Retinal pigment epithelial cell (primary cell): ENCODE data around the gene LAMB3.

ENCODE experiments used
- DNase-seq: peaks from one replicate; pipeline ENCODE4 v3.0.0-alpha.2; 2010; ENCODE audit warnings: low read depth
- H3K4me3 ChIP-seq: 2 replicates; pipeline ENCODE4 v1.5.1; 2011; ENCODE audit warnings: mild to moderate bottlenecking, low read length, control low read depth, moderate library complexity
- CTCF ChIP-seq: conservative IDR thresholded peaks from 2 replicates; pipeline ENCODE4 v1.5.1; 2011; ENCODE audit warnings: low read depth, low read length, control low read depth, inconsistent platforms

Gene LAMB3

DNA sequence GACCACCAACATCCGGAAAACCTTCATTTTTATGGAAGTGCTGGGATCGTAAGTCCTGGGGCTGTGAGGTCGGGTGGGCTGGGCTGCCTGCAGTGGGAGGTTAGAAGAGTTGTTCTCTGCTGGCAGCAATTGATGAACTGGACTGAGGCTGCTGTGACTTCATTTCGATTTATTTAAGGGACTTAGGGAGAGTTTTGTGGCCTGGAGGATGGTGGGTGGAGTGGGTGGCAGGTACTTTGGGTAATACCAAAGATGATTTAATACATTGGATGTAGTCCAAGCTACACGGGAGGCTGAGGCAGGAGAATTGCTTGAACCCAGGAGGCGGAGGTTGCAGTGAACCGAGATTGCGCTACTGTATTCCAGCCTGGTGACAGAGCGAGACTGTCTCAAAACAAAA lies 57.2 kb downstream of the LAMB3 start:
- no peak for DNase-seq
- no peak for TF ChIP-seq CTCF
- no peak overlapping the region for H3K4me3 ChIP-seq

GRCh38 chr1:209594440-209594839 lies 57.8 kb downstream of the LAMB3 start:
- H3K4me3 ChIP-seq = no peak overlapping the region
- no peak for TF ChIP-seq CTCF
- no peak for DNase-seq

- H3K4me3 ChIP-seq = no peak overlapping the region
- no peak for TF ChIP-seq CTCF
- no peak for DNase-seq
Observed at GRCh38 chr1:209593747-209594146, 58.5 kb downstream of the LAMB3 start.

DNA sequence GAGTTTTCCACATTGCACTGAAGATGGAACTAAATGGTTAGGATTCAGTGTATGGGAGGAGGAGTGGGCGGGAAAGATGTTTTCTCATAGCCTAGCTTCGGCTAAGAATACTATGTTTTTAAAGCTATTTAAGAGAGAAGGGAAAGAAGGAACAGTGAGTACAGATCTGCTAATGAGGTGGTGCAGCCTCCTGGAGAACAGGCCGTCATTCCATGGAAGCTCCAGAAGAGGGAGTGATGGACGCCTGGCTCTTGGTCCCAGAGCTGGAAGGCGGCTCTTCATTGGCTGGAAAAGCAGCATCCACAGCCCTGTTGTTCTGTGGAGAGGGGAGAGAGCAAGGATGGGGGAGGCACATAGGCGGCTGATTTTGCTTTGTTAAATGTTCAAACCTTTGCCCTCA lies 61.8 kb downstream of the LAMB3 start:
- peak; percentile 61 for TF ChIP-seq CTCF
- no peak for DNase-seq
- no peak overlapping the region for H3K4me3 ChIP-seq

DNA sequence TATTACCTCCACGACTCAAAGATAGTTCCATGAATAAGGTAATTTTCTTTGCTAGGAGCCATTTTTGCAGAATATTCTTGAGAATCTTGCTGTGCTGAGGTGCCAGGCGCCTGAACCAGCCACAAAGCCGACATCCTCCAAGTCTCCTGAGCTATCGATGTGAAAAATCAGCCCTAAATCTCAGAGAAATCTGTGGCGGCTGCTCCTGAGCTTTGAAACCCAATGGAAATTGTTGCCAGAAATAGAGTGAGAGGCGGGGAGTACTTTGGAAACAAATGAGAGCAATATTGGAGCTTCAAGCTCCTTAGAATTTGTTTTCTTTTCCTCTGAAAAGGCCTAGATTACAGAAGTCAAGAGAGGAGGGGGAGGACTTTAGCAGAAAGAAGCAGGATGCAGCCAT lies 62.4 kb downstream of the LAMB3 start:
- no peak for TF ChIP-seq CTCF
- H3K4me3 ChIP-seq = no peak overlapping the region
- no peak for DNase-seq

- no peak overlapping the region for H3K4me3 ChIP-seq
- TF ChIP-seq CTCF = no peak
- DNase-seq = no peak
Observed at GRCh38 chr1:209589440-209589839, 62.8 kb downstream of the LAMB3 start.

GRCh38 chr1:209587789-209588188 lies 64.4 kb downstream of the LAMB3 start:
- no peak for TF ChIP-seq CTCF
- H3K4me3 ChIP-seq = no peak overlapping the region
- no peak for DNase-seq
